Stimulated activated CD4-positive, alpha-beta T cell treated with anti-CD3 and anti-CD28 coated beads, Interleukin-2, amount 100 ng/mL, for 4 hours (primary cell): Measurements from ENCODE around the gene TRIM7.

Source experiments
- DNase-seq: peaks from one replicate; pipeline ENCODE4 v3.0.0-alpha.2; 2020; ENCODE audit warnings: low read depth

Gene TRIM7

DNA sequence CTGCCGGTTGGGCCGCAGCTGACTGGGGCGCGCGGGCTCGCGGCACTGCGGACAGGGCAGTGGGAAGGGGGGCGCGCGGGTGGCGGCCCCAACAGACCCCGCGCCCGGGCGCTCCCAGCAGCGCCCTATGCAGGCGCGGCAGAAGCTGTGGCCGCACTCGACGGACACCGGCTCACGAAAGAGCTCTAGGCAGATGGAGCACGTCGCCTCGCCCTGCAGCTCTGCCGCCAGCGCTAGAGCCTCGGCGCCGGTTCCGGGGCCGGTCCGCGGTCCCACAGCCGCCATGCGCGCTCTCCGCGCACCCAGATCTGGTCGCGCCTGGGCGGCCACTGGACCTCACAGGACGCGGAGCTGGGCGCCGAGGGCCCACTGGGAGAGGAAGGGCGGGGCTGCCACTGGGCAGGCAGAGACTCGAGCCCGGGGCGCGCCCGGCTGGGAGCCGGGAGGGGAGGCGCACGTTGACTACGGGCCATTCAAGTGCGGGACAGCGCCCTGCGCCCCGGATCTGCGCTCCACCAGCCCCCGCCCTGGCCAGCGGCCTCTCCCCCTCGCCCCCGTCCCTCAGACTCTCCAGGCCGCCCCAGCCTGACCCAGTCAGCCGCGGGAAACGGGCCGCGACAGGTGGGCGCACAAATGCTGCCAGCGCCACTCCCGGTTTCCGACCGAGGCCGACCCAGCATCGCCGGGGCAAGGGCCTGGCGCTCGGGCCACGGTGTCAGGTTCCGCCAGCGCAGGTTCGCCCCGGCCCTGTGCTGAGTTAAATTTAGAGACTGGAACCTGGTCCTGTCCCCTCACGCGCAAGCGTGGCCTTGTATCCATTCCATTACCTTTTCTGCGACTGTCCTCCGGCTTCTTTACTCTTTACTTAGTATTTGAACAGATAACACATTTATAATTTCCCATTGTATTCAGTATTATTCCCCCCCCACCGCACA, at the start of gene TRIM7:
TSS of gene TRIM7 (minus strand) at position 371 of the 935 bp plus-strand sequence. CDS start at position 285, 86 bp downstream.
- no peak for DNase-seq

DNA sequence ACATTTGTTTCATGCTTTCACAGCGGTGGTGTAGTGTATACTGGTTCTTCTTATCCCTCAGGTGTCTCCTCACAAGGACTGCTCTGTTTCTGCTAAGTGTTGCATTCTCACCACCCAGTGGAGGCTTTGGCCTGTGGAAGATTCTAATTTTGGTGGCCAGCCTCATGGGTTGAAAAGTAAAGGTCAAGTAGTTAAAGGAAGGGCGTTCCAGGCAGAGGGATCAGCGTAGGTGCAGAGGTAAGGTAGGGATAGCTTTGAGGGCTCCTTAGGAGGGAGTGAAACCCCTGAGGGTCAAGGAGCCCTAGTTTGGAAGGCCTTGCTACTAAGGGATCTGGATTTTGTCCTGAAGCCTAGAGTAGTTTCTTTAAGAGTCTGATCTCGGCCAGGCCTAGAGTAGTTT, 43.3 kb upstream of the TRIM7 start:
- DNase-seq = no peak

DNA sequence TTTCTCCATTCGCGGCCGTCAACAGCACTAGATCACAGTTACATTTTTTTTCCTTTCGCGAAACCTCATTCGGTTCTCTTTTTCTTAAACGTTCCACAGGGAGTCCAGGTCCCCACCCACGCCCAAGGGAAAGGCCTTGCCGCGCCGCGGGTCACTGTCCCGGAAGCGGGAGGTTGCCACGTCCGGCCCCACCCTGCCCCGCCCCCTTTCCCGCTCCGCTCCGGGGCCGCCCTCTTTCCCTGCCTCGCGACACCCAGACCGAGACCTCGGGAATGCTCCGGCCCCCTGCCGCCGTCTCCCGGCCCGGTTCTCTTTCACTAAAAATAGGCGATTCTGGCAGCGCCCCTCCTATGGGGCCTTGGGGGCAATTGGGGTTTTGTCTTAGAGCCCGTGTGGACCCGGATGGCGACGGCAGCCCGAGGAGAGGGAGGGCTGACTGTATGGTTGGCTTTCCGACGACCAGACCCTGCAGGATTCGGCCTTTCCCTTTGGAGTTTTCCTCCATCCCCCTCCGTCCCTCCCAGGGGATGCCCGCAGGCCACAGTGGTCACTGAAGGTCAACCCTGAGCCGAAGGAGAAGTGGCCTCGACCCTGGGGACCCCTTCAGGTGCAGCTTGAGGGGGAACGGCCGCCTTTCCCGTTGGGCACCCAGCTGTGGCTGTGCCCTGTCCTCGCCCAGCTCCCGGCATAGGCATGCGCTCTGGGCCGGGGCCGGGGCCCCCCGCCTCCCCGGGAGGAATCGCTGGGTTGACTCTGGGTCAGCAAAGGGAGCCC, 41.5 kb upstream of the TRIM7 start:
- peak; percentile 56 for DNase-seq

GRCh38 chr5:181245427-181246275, 40.7 kb upstream of the TRIM7 start:
- no peak for DNase-seq

GRCh38 chr5:181243564-181244343, 38.8 kb upstream of the TRIM7 start, which contains the start of gene RACK1:
RACK1 (minus strand) TSS chr5:181243906; CDS start chr5:181243800, 106 bp downstream.
- DNase-seq = peak; percentile 83

DNA sequence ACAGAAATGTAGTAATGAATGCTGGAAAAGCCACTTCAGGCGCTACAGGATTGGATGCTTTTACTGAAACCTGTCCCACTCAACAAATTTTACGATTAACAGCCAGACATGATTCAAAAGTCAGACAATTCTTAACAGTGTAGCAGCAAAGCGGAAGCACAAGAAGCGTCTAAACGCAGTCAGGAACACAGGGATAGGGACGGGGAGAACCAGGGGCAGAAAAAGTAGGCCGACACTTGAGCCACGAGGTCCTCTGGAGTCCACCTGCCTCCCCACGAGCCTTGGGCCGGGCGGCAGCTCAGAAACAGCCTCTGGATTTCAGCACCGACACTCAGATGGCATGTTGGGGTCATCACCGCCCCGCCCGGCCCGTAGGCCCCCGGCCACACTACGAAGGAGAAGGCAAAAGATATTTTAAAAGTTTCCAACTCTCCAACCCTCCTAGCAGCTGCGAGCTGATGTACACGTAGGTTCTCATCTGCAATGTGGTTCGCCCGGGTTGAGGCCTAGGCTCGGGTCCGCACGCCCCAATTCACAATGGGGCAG, 38.1 kb upstream of the TRIM7 start:
- DNase-seq = no peak

GRCh38 chr5:181242031-181242451, 37.0 kb upstream of the TRIM7 start:
- no peak for DNase-seq

- no peak for DNase-seq
These were observed 36.5 kb upstream of the TRIM7 start for GRCh38 chr5:181241393-181241975.

GRCh38 chr5:181239062-181239663, 34.2 kb upstream of the TRIM7 start:
- DNase-seq = no peak

- DNase-seq = no peak
These were observed 32.9 kb upstream of the TRIM7 start for GRCh38 chr5:181237729-181238385.

- no peak for DNase-seq
These were observed 32.1 kb upstream of the TRIM7 start for GRCh38 chr5:181236954-181237641.

DNA sequence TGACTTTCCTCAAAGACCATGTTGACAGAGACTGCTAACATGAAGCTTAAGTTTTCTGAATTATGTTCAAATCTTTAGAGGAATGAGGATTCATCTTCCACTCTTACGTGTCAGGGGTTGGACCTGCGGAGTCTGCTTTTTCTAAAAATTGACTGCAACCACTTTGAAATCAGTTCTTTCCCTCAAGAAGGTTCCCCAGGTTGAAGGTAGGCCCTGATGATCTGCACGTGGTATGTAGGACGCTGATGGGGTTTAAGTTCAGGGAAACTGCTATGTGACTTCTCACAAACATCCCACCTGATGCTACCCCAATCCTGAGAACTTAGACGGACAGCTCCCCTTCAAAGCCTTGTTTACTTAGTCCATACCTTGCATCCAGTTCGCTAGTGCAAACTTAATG, 31.5 kb upstream of the TRIM7 start:
- no peak for DNase-seq

DNA sequence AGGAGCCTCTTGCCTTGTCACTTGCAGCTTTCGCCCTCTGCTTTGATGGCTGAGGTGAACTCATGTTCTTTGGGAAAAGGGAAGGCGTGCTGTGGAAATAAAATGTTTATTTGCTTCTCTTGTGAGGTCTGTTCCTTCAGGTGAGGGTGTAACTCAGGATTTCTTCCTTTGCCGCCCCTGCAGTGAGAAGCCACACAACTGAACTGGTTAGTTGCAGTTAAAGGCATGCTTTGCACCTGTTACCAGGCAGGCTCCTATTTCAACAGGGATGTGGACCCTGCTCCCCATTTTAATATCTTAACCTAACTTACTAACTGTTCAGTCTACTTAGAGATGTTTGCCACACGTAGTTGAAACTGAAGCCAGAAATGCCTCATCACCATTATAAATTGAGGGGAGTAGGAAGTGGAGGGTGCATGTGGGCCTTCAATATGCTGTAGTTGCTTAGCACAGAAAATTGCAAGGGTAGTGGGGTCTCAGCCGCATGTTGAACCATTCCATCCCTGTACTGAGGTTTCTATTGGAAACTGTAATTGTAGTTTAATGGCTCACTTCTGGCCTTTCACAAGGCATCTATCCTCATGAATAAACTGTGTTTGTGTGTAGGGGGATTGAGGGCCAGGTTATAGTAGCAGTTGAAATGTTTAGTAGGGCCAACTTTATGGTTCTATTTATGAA, 30.8 kb upstream of the TRIM7 start:
- no peak for DNase-seq

- no peak for DNase-seq
These were observed 30.3 kb upstream of the TRIM7 start for GRCh38 chr5:181235323-181235688.

DNA sequence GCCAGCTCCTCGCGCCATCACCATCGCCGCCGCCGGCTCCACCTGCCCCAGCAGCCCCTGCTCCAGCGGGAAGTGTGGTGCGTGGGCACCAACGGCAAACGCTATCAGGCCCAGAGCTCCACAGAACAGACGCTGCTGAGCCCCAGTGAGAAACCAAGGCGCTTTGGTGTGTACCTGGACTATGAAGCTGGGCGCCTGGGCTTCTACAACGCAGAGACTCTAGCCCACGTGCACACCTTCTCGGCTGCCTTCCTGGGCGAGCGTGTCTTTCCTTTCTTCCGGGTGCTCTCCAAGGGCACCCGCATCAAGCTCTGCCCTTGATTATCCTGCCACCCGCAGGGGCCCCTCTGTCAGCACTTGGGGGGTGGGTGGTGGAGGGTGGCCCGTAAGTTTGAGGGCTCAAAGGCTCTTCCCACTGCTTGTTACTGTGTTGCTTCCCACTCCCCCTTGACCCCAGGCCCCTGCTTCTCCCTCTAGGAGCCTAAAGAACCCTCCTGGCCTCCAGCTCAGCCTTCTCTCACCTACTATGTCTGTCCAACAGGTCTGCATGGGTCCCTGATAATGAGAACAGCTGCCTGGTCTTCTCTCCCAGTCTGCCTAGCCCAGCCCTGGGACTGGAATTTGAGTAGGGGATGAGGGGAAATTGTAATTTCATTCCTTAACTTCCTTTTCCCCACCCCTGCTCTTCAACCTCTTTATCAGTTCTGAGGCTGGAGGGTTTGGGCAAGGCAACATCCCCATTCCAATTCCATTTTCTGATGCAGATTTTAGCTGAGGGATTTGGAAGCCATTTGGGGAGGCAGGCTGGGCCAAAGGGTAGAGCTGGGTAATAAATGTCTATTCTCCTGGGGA, 29.7 kb upstream of the TRIM7 start:
- DNase-seq = no peak

DNA sequence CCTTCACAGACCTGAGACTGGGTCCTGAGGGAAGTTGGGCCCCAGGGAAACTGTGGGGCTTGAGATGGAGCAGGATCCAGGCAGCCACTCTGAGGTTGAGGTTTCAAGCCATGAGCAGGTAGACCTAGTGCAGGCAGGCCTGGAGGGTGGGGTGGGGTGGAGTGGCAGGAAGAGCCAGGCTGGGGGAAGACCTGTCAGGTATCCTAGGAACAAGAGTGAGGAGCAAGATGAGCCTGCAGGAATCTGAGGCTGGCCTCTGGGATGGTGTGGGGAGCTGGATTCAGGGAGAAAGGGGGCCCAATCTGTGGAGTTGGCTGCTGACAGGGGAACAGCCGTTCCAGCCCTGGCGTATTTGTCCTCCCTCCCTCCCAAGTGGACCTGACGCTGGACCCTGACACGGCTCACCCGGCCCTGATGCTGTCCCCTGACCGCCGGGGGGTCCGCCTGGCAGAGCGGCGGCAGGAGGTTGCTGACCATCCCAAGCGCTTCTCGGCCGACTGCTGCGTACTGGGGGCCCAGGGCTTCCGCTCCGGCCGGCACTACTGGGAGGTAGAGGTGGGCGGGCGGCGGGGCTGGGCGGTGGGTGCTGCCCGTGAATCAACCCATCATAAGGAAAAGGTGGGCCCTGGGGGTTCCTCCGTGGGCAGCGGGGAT, 28.9 kb upstream of the TRIM7 start:
- no peak for DNase-seq
